Ovary (tissue), 9 donors: ENCODE measurements around the gene INTS3. TPM values are rescaled to one million over a fixed set of nuclear protein-coding genes. Genes with fewer than 3 reads are reported as not detected.

ENCODE experiments used
- DNase-seq, 5 donors: peaks; one replicate each; pipeline ENCODE4 v3.0.0-alpha.2; 2019 to 2020
- H3K27ac ChIP-seq, 2 donors: fragments of 200-600 bp; one replicate each; pipeline versions ENCODE4 v1.5.1 to v1.8.0; 2019 to 2022
- H3K27me3 ChIP-seq: fragments of 200-600 bp; one replicate; pipeline ENCODE4 v1.8.0; 2022
- H3K36me3 ChIP-seq: fragments of 200-600 bp; sonication (generic); one replicate; pipeline ENCODE4 v1.5.1; 2019
- H3K4me1 ChIP-seq: one replicate; pipeline ENCODE4 v1.8.1; 2013; ENCODE audit warnings: mild to moderate bottlenecking, moderate library complexity; ENCODE audit not compliant: insufficient read depth
- H3K4me3 ChIP-seq: fragments of 200-600 bp; sonication (generic); one replicate; pipeline ENCODE4 v1.5.1; 2017
- H3K9me3 ChIP-seq, 2 donors: fragments of 200-600 bp in 1 of 2; sonication (generic) in 1 of 2; one replicate each; pipeline versions ENCODE4 v1.5.1 to v1.8.1; 2013 to 2019; ENCODE audit warnings: mild to moderate bottlenecking in 1 of 2, moderate library complexity in 1 of 2
- CTCF ChIP-seq, 3 donors: fragments of 450-650 bp in 2 of 3; fragments of 200-600 bp in 1 of 3; IDR thresholded peaks; one replicate each; pipeline versions ENCODE4 v1.5.1 to v1.8.0; 2016 to 2022; ENCODE audit warnings: antibody characterized with exemption in 3 of 3, mild to moderate bottlenecking in 1 of 3
- EP300 ChIP-seq: sonication (generic); formaldehyde crosslinking; IDR thresholded peaks from one replicate; pipeline ENCODE4 v1.6.1; 2017; ENCODE audit warnings: antibody characterized with exemption
- POLR2A ChIP-seq: fragments of 450-650 bp; IDR thresholded peaks from one replicate; pipeline ENCODE4 v1.6.1; 2017; ENCODE audit warnings: antibody characterized with exemption, mild to moderate bottlenecking, moderate library complexity
- WGBS, 3 donors: extraction: QIAGEN DNeasy Blood & Tissue Kit in 1 of 3; methylation state at CpG; one replicate each; pipeline versions ENCODE4 v1.1.5 to v1.1.7; 2013 to 2017; 5-methylcytosine and 5-hydroxymethylcytosine counted together
- intact Hi-C, 4 donors: fragments of 100-400 bp; cut with DNase I; formaldehyde crosslinking; loops; one replicate each; pipeline versions ENCODE4 v1.11.0 to v1.15.1; 2022 to 2023
- polyA plus RNA-seq, 2 donors: library from polyadenylated mRNA; stranded (reverse); fragments of 200-250 nt in 1 of 2; fragments of 350-450 nt in 1 of 2; fragmentation: Illumina TruSeq in 1 of 2; extraction: RNeasy Lipid Tissue Mini Kit (QIAGEN cat#74804) in 1 of 2; gene quantifications; one replicate each; pipeline ENCODE4 v1.2.3, GENCODE V29; 2013 to 2014
- total RNA-seq, 7 donors: library from RNA; depleted of rRNA in 2 of 7; stranded (reverse); fragments of >200 nt in 2 of 7; fragmentation: NEBNext Ultra II Directional in 3 of 7; extraction: Animal tissue kit (Norgen Biotek cat#: 25700) in 3 of 7; gene quantifications; one replicate each; pipeline versions ENCODE4 v1.1.0 to v1.2.4, GENCODE V29; 2016 to 2023
- donor health status: DM: no; HTN: no; CAD: no; lungs with moderate emphysema.
- donor health status: DM: no; HTN: no; CAD: no.
- donor health status: Bipolar disorder and iron deficiency.
- donor health status: DM: yes; HTN: yes; CAD: no.
- donor health status: DM: no; HTN: no; CAD: no.
- donor health status: DM: yes; HTN: yes; CAD: no.

Gene INTS3
- total and polyA plus RNA-seq, 9 donors, result 41.6 to 74.4 (median 56.2) TPM

GRCh38 chr1:153783233-153784190, 55.7 kb downstream of the INTS3 start:
- Histone ChIP-seq H3K27me3 (no peaks in the 10 kb centered on the region), H3K4me3 (peak overlapping the region; percentile 73), H3K4me1 (peaks cover 4% of the 10 kb centered on the region), H3K36me3 (no peaks in the 10 kb centered on the region), H3K27ac (peak overlapping the region; percentile 90 to 96), H3K9me3 (no peaks in the 10 kb centered on the region)
- TF ChIP-seq CTCF (IDR thresholded peaks at IDR 0.05) (peak in 1 of 3 donors; percentile 60), POLR2A (peak; percentile 97), EP300 (peak; percentile 4)
- intact Hi-C loops, result no loop called here
- peak; percentile 89 to 96 (median 94) for DNase-seq
- WGBS, 3 donors, result 0 to 1% (median 0%) methylated on average over 61 of the region's 61 CpGs

- no peak for TF ChIP-seq EP300
- no peak for TF ChIP-seq POLR2A
- no peak for TF ChIP-seq CTCF (IDR thresholded peaks at IDR 0.05)
- H3K27ac ChIP-seq, result no peak overlapping the region
- DNase-seq, result no peak
- H3K9me3 ChIP-seq, result no peaks in the 10 kb centered on the region
- 96 to 98% (median 96%) methylated on average over 4 of the region's 4 CpGs for WGBS, 3 donors
- intact Hi-C loops, result no loop called here
- no peaks in the 10 kb centered on the region for H3K36me3 ChIP-seq
- H3K4me3 ChIP-seq, result no peak overlapping the region
- peaks cover 1% of the 10 kb centered on the region for H3K4me1 ChIP-seq
- H3K27me3 ChIP-seq, result no peaks in the 10 kb centered on the region
Observed at GRCh38 chr1:153786038-153786790, 58.4 kb downstream of the INTS3 start.

GRCh38 chr1:153789478-153790034, 61.7 kb downstream of the INTS3 start:
- Histone ChIP-seq H3K4me3 (peak overlapping the region; percentile 23), H3K27me3 (no peaks in the 10 kb centered on the region), H3K27ac (peak overlapping the region; percentile 89 to 98), H3K9me3 (no peaks in the 10 kb centered on the region), H3K4me1 (no peaks in the 10 kb centered on the region), H3K36me3 (no peaks in the 10 kb centered on the region)
- DNase-seq, result peak in 4 of 5 donors; percentile 38 to 60 (median 56)
- TF ChIP-seq EP300 (no peak), POLR2A (no peak), CTCF (IDR thresholded peaks at IDR 0.05) (no peak)
- WGBS, 3 donors, result 21 to 30% (median 29%) methylated on average over 22 of the region's 22 CpGs
- intact Hi-C loops, result loop anchor here in 3 of 4 donors (10.0 kb wide), 3 partner anchors 155 to 195 kb away; partner anchors contain the start of genes RAB13 (in 2 of the 3), CRTC2 (in 1 of the 3) and DENND4B (in 1 of the 3)
